ENCODE data around the gene LMX1A.

The LMX1A gene

GRCh38 chr1:165259236-165259635 is 97.3 kb downstream of the LMX1A start:
- no peak for DNase-seq

- DNase-seq = peak; percentile 89
These were observed 98.5 kb downstream of the LMX1A start for GRCh38 chr1:165257969-165258459.

DNA sequence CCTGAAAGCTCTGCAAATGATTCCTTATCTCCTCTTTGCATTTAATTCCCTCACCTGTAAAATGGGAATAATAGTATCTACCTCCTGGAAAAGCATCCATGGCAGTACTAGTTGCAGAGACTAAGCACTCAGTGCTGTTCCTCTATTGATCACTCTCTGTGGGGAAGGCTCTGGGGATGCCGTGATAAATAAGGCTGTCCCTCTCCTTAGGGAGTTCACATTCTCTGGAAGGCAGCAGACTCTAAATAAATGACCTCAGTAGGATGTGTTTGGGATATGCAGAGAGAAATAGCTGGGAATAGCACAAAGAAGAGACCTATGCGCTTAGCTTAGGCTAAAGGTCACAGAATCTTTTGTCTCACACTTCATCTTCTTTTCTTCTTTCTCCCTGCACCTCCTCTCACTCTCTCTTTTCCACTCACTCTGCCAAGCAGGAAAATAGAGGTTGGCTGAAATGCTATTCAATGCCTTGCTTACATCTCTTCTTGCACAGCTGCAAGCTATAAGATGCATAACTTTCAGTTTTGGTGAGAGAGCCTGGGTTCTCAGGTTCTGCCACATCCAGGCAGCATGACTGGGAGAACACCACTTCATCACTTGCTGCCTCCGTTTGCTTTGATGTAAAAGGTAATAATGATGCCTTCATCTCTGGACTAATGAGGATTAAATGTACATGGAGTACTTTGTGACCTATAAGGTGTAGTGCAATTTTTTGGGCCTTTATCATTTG is 101.5 kb downstream of the LMX1A start:
- no peak for DNase-seq

DNA sequence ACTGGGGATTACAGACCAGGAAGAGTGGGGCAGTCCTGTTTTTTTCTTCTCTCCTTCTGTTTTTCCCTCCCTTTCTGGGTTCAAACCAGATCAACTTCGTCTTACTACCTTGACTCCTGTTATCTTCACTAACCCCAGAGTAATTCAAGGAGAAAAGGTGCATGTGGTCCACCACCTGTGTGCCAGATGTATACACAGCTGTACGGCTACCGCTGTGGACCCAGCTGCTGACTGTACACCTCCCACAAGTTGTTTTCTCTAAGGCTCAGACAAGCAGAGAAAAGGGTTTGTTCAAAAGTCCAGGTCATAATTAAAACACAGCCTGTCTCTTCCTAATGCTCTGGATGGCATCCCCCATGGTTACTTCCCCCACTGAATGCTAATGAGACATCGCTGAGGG is 102.1 kb downstream of the LMX1A start:
- DNase-seq = no peak

DNA sequence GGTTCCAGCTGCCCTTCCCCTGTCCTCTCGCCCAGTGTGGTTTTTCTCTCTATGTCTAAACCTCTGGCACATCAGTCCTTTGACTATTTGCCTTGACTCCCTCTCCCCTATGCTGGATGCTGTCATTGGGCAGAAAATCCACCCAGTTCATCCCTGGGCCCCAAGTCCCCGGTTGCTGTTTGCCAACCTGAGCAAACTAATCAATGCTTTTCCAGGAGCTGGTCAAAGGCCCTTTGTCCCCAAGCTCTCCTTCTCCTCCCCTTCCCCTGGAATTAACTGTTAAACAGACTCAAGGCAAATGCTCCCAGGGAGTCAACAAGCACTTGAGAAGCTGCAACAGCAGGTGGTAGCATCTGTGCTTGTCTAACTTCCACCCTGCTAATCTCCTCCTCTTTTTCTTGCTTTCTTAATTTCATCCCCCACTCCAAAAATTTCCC is 102.7 kb downstream of the LMX1A start:
- DNase-seq = no peak

DNA sequence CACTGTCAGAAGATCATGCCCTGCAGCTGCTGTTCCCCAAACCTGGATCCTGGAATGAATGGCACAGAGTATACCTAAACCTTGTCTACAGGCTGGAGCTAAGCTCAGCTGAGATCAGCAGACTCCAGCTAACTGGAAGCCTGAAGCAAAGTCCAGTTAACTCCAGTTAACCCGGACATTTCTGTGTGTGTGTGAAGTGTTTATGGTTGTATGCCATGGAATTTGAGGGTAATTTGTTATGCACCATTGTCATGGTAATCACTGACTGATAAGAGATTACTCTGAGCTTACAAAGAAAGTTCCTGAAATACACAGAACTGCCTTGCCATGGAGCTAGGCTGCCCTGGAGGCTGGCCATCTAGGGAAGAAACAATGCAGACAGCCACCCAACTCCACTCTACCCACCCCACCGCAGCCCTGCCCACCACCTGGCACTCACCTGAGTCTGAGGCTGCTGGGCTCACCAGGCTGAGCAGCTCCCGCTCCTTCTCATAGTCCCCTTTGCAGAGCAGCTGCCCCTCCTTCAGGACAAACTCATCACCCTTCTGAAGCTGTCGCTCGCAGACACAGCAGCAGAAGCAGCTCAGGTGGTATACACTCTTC is 107.4 kb downstream of the LMX1A start:
- no peak for DNase-seq

GRCh38 chr1:165241952-165242351 is 114.6 kb downstream of the LMX1A start:
- no peak for DNase-seq

DNA sequence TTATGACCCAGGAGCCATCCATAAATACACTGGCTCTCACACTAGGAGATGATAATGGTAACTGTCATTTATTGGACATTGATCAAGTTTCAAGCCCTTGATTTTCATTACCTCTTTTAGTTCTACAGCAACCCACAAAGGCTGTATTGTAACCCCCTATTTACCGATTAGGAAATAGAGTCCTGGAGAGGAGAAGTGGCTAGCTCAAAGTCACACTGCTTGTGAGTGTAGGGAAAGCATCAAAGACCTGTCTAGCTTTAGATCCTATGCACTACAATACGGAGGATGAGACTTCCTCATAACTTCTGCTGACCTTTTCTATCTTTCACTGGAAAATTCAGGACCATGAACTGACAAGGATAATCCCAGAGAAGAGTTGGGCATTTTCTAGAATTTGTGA is 115.2 kb downstream of the LMX1A start:
- DNase-seq = no peak

DNA sequence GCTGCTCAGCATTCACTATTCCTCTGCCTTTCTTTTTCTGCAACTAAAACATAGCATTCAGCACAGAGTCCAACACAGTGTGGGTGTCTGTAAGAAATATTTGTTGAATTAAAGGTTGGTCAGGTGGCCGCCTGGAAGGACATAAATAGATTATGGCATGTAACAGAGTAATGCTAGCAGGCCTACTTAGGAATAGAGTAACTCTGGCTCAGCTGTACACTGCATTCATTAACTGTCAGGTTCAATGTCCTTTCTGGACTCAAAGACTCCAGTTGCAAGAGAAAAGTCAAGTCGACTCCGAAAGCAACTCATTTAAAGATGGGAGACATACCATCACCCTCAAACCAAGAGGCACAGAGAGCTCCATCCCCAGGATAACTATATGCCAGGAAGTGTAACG is 116.0 kb downstream of the LMX1A start:
- no peak for DNase-seq

GRCh38 chr1:165239873-165240272 is 116.6 kb downstream of the LMX1A start:
- no peak for DNase-seq

DNA sequence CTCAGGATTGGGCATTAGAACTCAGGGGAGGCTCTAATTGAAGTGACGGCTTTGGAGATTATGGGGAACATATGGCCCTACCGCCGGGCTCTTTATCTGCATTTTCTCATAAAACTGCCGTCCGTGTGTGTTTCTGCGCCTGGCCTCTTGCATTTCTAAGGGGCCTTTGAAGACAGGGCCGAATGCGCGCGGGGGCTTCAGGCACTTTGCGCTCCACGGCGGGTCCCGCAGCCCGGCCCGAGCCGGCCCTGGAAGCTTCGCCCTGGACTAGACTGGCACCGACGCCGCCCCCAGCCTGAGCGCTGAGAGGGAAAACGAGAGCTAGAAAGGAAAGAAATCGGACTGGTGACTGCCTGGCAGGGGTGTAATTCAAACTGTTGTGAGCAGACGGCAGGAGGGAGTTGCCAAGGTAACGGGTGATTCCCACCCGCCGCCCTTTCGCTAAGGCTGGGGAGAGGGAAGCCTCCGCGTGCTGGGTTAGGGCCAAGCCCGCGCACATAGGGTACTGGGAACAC is 120.7 kb downstream of the LMX1A start:
- peak; percentile 90 for DNase-seq

- DNase-seq = peak; percentile 62
These were observed 121.2 kb downstream of the LMX1A start for GRCh38 chr1:165235155-165235776.

DNA sequence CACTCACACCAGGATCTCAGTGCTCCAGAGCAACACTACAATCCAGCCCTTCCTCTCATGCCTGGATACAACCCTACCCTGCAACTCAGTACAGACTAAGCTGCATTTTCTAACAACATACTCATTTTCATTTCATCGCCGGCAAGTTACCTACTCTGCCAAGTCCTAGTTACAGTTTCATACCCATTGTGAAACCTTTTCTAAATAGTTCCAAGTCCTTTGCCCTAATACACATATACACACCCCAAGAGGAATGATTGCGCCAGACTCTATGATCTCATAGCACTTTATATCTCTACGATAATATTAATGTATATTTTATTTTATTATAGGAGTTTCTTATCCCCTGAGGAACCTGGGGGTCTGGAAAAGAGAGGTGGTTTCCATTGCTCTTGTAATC is 122.4 kb downstream of the LMX1A start:
- no peak for DNase-seq

- DNase-seq = no peak
These were observed 127.8 kb downstream of the LMX1A start for GRCh38 chr1:165228676-165229075.

DNA sequence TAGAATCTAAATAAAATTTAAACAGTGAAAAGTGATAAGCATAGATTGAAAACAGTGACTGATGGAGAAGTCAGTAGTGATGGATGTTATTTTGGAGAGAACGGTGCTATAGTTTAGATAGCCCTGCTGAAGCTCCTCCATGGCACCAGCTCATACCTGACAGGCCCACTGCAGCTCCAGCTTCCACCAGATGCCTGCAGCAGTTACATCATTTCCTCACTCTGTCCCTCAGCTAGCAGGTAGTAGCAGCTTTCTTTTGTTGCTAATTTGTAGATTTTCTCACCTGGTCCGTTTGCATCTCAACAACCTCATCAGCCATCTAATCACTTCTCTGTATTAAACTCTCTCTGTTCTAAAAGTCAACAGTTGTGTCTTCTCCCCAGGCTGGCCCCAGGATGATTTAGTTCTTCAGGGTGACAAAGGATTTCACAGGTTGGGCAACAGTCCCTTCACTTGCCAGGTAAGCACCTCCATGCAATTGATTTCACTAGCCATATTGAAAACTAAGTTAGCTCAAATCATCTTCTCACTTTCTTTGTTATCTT is 128.3 kb downstream of the LMX1A start:
- DNase-seq = no peak

- no peak for DNase-seq
These were observed 130.2 kb downstream of the LMX1A start for GRCh38 chr1:165226326-165226725.

DNA sequence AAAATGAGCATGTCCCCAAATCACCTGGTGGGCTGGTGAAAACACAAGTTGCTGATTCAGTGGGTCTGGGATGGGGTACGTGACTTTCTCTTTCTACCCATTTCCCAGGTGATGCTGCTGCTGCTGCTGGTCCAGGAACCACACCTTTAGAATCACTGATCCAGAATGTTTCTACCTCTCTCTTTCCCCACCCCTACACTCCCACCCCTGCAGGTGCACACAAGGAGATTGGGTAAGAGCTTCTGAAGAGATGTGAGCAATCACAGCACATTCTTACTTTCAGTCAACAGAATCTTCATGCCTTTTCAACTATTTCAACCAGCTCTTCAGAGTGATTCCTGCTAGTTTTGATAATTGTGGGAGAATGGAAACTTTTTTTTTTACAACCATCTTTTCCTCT is 130.9 kb downstream of the LMX1A start:
- no peak for DNase-seq

DNA sequence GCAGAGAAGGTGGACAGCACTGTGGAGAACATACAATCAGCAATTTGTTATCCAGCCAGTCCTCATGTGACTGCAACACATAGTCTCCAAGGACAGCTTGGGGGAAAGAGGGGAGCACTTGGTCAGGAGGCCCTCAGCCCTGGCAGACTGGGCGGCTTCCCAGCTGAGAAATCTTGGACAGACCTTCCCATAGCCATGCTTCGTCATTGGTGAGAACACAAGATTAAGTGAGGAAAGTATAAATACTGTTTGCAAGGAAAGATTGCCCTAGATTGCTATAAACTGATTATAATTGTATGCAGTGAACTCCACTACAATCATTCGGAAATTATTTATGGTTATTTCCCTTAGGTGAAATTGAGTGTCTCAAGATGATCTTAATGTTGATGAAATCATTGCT is 131.5 kb downstream of the LMX1A start:
- no peak for DNase-seq

- DNase-seq = no peak
These were observed 132.0 kb downstream of the LMX1A start for GRCh38 chr1:165224504-165224903.

GRCh38 chr1:165222580-165222979 is 133.9 kb downstream of the LMX1A start:
- DNase-seq = no peak

DNA sequence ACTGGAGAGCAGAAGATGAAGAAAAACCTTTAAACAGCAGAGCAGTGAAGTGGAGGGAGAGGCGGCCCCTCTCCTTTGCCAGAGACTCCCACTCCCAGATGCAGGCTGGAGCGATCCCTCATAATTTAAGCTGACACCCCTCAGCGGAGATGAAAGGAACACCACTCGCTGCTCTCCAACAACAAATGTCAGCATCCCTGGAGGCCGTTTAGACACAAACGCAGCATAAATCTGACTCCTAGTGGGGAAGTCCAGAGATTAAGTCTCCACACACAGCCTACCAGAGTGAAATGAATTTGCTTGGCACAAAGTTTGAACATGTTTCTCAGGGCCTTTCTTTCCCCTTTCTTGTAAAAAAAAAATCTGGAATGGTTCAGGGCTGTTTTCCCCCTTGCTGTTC is 137.8 kb downstream of the LMX1A start:
- no peak for DNase-seq

DNA sequence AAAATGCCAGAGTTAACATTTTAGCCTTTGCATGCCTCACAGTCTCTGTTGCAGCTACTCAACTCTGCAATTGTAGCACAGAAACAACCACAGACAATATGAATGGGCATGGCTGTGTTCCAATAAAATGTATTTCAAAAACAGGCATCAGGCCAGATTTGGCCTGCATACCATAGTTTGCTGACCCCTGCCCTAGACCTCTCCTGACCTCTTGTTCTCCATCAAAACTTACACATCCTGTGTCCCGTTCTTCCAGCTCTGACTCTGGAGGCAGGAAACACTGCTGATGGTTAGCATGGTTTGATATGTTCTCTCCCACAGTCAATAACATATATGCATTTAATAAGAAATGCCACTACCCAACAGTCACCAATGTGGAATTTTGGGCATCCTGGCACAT is 138.6 kb downstream of the LMX1A start:
- DNase-seq = no peak

DNA sequence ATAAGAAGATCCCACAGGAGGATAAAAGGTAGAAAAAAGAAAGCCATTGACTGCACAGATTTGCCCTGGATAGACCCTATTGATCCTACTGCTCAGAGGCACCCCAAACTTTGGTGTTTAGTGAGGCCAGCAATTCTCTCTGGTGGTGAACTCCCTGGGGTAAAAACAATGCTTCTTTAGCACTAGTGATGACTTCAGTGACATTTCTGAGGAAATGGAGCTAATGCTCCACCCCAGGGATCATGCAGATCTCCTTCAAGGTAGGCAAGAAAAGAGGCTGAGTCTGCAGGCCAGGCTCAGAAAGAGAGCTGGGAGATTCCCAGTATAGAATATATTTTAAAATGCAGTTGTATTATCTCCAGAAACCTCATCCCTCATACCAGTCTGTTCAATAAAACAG is 140.3 kb downstream of the LMX1A start:
- DNase-seq = no peak

GRCh38 chr1:165215676-165216075 is 140.8 kb downstream of the LMX1A start:
- no peak for DNase-seq

Data from NCI-H1105 treated with DMSO at 0.1 percent for 48 hours (cell line).